Measurements from ENCODE around the gene OTOF. TPM values are rescaled to one million over a fixed set of nuclear protein-coding genes. Genes with fewer than 3 reads are reported as not detected.

OTOF gene
- total RNA-seq, 2 experiments from 2014 or later: 22.2 to 23.7 TPM

GRCh38 chr2:26465266-26465925 is 12.5 kb downstream of the OTOF start:
- Mint-ChIP-seq H3K9me3 (peaks cover 8% of the 10 kb centered on the region), H3K4me3 (no peak overlapping the region), H3K36me3 (ENCODE audit: low read depth) (peaks cover 16% of the 10 kb centered on the region), H3K27ac (no peak overlapping the region), H3K27me3 (no peaks in the 10 kb centered on the region), H3K4me1 (no peaks in the 10 kb centered on the region)
- ChIA-PET CTCF (no interaction called here), POLR2A (no interaction called here)
- no peak for DNase-seq

GRCh38 chr2:26464390-26465265 is 13.3 kb downstream of the OTOF start:
- POLR2A ChIA-PET: no interaction called here
- no peak overlapping the region for H3K4me3 Mint-ChIP-seq
- no peak overlapping the region for H3K27ac Mint-ChIP-seq
- CTCF ChIA-PET: no interaction called here
- no peak for DNase-seq
- peaks cover 6% of the 10 kb centered on the region for H3K9me3 Mint-ChIP-seq
- H3K27me3 Mint-ChIP-seq: no peaks in the 10 kb centered on the region
- H3K36me3 Mint-ChIP-seq (ENCODE audit: low read depth): peaks cover 12% of the 10 kb centered on the region
- no peaks in the 10 kb centered on the region for H3K4me1 Mint-ChIP-seq

DNA sequence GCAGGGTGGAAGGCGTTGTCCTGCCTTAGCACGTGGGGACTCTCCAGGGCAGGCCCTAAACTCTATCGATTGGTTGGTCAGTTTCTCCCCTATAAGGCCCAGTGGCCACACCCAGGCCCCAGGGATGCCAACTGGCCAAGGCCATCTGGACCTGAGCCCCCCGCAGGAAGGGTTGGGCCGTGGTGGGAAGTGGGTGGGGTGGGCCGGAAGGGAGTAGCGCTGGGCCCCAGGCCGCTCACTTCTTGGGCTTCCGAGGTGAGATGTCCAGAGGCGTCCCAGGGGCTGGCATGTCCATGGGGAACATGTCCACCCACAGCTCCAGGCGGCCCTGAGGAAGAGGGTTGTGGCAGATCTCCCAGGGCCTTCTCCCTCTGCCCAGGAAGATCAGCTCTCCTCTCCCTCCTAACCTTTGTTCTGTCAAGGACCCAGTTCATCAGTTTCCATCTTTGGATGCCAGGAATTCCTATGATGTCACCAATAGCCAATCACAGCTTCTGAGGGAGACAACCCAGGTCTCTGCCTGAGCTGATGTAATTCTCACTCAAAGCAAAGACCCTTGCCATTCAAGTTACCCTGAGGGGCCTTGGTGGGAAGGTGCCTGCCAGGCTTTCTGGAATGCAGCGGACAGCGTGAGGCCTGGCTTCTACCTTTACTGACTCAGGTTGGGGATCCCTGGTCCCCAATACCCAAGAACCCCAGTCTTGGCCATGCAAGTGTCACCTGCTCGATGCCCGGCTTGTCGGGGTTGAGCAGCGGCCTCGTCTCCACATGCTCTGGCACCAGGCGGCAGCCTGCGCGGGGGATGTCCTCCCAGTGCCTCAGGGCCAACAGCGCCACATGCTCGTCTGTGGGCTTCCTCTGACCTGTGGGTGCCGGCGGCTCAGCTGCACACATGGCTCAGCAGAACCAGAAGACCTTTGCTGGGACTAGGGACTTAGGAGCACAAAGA is 14.4 kb downstream of the OTOF start:
- CTCF ChIA-PET: no interaction called here
- POLR2A ChIA-PET: no interaction called here
- peaks cover 4% of the 10 kb centered on the region for H3K36me3 Mint-ChIP-seq (ENCODE audit: low read depth)
- H3K4me1 Mint-ChIP-seq: no peaks in the 10 kb centered on the region
- H3K9me3 Mint-ChIP-seq: peaks cover under 1% of the 10 kb centered on the region
- H3K27me3 Mint-ChIP-seq: no peaks in the 10 kb centered on the region
- no peak for DNase-seq
- no peak overlapping the region for H3K27ac Mint-ChIP-seq
- no peak overlapping the region for H3K4me3 Mint-ChIP-seq

- no peak for DNase-seq
- Mint-ChIP-seq H3K9me3 (no peaks in the 10 kb centered on the region), H3K4me3 (no peak overlapping the region), H3K27me3 (no peaks in the 10 kb centered on the region), H3K36me3 (ENCODE audit: low read depth) (peaks cover 2% of the 10 kb centered on the region), H3K4me1 (no peaks in the 10 kb centered on the region), H3K27ac (no peak overlapping the region)
- CTCF ChIA-PET: interaction anchor here (0.6 kb wide), 1 partner anchor 284 kb away, joined by 5 read pairs; no protein-coding TSS in a partner anchor
- POLR2A ChIA-PET: interaction anchor here (1.0 kb wide), 1 partner anchor 11 kb away, joined by 3 read pairs; no protein-coding TSS in a partner anchor
Measured at GRCh38 chr2:26462511-26463243, 15.2 kb downstream of the OTOF start.

- no peaks in the 10 kb centered on the region for H3K4me1 Mint-ChIP-seq
- H3K36me3 Mint-ChIP-seq (ENCODE audit: low read depth): peaks cover 2% of the 10 kb centered on the region
- H3K27ac Mint-ChIP-seq: no peak overlapping the region
- no peaks in the 10 kb centered on the region for H3K9me3 Mint-ChIP-seq
- ChIA-PET CTCF (interaction anchor here (0.6 kb wide), 2 partner anchors 10 to 284 kb away, joined by 3 to 5 read pairs; no protein-coding TSS in a partner anchor), POLR2A (interaction anchor here (1.0 kb wide), 1 partner anchor 10 kb away, joined by 3 read pairs; no protein-coding TSS in a partner anchor)
- H3K4me3 Mint-ChIP-seq: no peak overlapping the region
- H3K27me3 Mint-ChIP-seq: no peaks in the 10 kb centered on the region
- no peak for DNase-seq
Measured at GRCh38 chr2:26462100-26462499, 15.8 kb downstream of the OTOF start.

GRCh38 chr2:26461601-26462023 is 16.3 kb downstream of the OTOF start:
- no peaks in the 10 kb centered on the region for H3K4me1 Mint-ChIP-seq
- DNase-seq: no peak
- CTCF ChIA-PET: interaction anchor here (0.6 kb wide), 1 partner anchor 9 kb away, joined by 3 read pairs; no protein-coding TSS in a partner anchor
- no peak overlapping the region for H3K27ac Mint-ChIP-seq
- peaks cover 2% of the 10 kb centered on the region for H3K36me3 Mint-ChIP-seq (ENCODE audit: low read depth)
- H3K9me3 Mint-ChIP-seq: no peaks in the 10 kb centered on the region
- H3K4me3 Mint-ChIP-seq: no peak overlapping the region
- POLR2A ChIA-PET: interaction anchor here (1.0 kb wide), 1 partner anchor 10 kb away, joined by 3 read pairs; no protein-coding TSS in a partner anchor
- no peaks in the 10 kb centered on the region for H3K27me3 Mint-ChIP-seq

DNA sequence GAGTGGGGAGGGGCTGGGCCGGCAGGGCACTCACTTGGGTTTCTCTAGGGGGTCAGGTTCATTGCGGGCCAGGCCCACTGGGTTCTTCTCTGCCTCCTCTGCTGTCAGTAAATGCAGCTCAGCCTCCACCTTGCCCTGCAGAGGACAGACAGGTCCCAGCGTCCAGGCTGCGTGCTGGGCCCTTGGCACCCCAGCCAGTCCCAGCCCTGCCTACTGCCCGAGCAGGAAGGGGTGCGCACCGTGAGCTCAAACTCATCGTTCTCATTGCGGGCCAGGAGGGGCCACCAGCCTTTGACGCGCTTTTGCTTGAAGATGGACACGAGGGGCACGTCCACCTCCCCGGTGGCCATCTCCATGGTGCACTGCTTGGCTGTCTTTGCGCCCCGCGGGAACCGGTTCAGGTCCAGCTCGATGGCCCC is 17.3 kb downstream of the OTOF start:
- POLR2A ChIA-PET: no interaction called here
- H3K9me3 Mint-ChIP-seq: no peaks in the 10 kb centered on the region
- H3K36me3 Mint-ChIP-seq (ENCODE audit: low read depth): peaks cover 2% of the 10 kb centered on the region
- H3K27me3 Mint-ChIP-seq: no peaks in the 10 kb centered on the region
- DNase-seq: no peak
- no peaks in the 10 kb centered on the region for H3K4me1 Mint-ChIP-seq
- H3K27ac Mint-ChIP-seq: no peak overlapping the region
- H3K4me3 Mint-ChIP-seq: no peak overlapping the region
- CTCF ChIA-PET: no interaction called here

- no peaks in the 10 kb centered on the region for H3K4me1 Mint-ChIP-seq
- ChIA-PET POLR2A (no interaction called here), CTCF (no interaction called here)
- no peak for DNase-seq
- H3K4me3 Mint-ChIP-seq: no peak overlapping the region
- peaks cover 2% of the 10 kb centered on the region for H3K36me3 Mint-ChIP-seq (ENCODE audit: low read depth)
- H3K9me3 Mint-ChIP-seq: no peaks in the 10 kb centered on the region
- H3K27me3 Mint-ChIP-seq: no peaks in the 10 kb centered on the region
- H3K27ac Mint-ChIP-seq: no peak overlapping the region
Measured at GRCh38 chr2:26459991-26460612, 17.8 kb downstream of the OTOF start.

DNA sequence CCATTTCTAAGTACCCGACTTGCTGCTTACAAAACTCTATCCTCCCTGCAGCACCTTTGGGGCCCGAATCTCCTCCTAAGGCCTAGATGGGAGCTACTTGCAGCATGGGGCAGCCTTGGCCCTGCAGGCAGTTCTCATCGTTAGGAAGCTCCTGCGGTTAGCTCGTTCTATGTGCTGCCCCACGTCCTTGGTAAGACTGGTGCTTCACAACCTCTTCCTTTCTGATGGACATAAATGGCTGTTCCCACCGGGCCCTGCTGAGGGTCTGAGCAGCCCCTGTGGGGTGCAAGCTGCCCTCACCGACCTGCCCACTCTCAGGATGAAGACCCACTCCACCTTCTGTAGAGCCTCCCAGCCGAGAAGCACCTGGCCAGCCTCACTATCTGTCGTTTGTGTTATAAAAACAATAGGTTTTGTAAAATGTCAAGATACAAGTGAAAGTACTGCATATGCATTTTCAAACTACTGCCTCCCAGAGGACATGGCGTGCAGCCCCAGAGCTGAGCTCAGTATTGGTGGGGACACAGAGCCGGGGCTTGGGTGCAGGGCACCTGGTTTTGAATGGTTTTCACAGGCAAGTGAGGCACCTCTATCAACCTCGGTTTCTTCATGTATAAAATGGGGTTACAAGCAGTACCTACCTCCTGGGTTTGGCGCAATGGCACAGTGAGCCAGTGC is 19.4 kb downstream of the OTOF start:
- Mint-ChIP-seq H3K4me3 (no peak overlapping the region), H3K27ac (no peak overlapping the region), H3K27me3 (no peaks in the 10 kb centered on the region), H3K4me1 (no peaks in the 10 kb centered on the region), H3K36me3 (ENCODE audit: low read depth) (peaks cover 2% of the 10 kb centered on the region), H3K9me3 (no peaks in the 10 kb centered on the region)
- CTCF ChIA-PET: interaction anchor here (1.2 kb wide), 1 partner anchor 11 kb away, joined by 4 read pairs; no protein-coding TSS in a partner anchor
- DNase-seq: no peak
- POLR2A ChIA-PET: no interaction called here

DNA sequence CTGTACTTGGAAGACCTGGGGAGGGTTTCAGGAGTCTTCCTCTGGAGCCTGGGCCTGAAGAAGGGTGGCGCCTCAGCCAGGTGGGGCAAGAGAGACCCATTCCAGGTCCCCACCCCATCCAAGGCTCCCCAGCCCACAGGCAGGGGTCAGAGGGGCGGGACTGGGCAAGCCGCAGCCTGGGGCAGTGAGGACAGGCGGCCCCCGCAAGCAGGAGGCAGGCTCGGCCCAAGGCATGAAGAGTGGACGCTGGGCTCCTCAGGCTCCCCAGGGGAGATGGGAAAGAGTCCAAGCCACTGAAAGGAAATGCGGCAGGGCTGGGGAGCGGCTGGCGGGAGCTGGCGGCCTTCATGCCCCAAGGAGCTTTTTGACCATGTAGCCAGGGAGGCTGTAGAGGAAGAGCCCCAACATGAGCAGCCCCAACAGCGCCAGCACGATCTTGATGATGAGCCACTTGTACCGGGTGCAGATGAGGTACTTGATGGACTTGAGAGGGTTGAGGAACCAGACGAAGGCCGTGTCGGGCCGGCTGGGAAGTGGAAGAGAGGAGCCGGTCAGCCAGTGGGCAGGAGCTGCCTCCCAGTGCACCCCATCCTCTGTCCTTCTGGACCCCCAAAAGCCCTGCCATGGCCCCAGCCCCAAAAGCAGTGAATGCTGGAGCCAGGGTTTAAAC is 20.1 kb downstream of the OTOF start:
- H3K4me1 Mint-ChIP-seq: no peaks in the 10 kb centered on the region
- H3K27ac Mint-ChIP-seq: no peak overlapping the region
- no peak overlapping the region for H3K4me3 Mint-ChIP-seq
- ChIA-PET CTCF (interaction anchor here (1.1 to 1.2 kb wide), 3 partner anchors 11 to 45 kb away, joined by 3 to 4 read pairs (median 3); no protein-coding TSS in a partner anchor), POLR2A (no interaction called here)
- no peak for DNase-seq
- no peaks in the 10 kb centered on the region for H3K27me3 Mint-ChIP-seq
- H3K36me3 Mint-ChIP-seq (ENCODE audit: low read depth): peaks cover 2% of the 10 kb centered on the region
- no peaks in the 10 kb centered on the region for H3K9me3 Mint-ChIP-seq

DNA sequence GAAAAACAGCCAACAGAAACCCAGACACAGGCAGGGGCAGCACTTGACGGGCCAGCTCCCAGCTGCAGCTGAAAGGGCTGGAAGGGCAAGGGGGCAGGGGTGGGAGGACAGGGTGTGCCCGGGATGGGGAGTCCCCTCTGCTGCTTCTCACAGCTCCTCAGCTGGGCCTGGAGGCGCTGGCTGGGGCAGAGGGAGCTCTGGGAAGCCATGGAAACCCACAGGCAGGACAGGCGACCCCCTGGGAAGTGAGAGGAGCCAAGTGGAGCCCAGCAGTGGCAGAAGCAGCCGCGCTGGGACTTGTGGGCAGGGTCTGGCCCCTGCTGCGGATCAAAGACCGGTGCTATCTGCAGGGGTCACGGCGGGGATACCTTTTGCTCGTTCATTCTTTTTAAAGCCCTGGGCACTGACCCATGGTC is 20.7 kb downstream of the OTOF start:
- Mint-ChIP-seq H3K4me1 (no peaks in the 10 kb centered on the region), H3K9me3 (no peaks in the 10 kb centered on the region), H3K36me3 (ENCODE audit: low read depth) (peaks cover 2% of the 10 kb centered on the region), H3K27ac (no peak overlapping the region), H3K4me3 (no peak overlapping the region), H3K27me3 (no peaks in the 10 kb centered on the region)
- CTCF ChIA-PET: interaction anchor here (0.6 to 1.1 kb wide), 3 partner anchors 12 to 316 kb away, joined by 3 to 4 read pairs (median 3); no protein-coding TSS in a partner anchor
- no peak for DNase-seq
- POLR2A ChIA-PET: no interaction called here
